Endothelial cell of umbilical vein (primary cell): Measurements from ENCODE around the gene SIRPG. TPM values are rescaled to one million over a fixed set of nuclear protein-coding genes. Genes with fewer than 3 reads are reported as not detected.

ENCODE experiments used
- BruUV-seq: library from RNA; stranded (reverse); fragments of 400-500 nt; replicated peaks from 2 replicates; lab custom pipeline; 2021; lab: Mats Ljungman, UMichigan
- CTCF ChIA-PET: fragments of 300-600, 350-600 bp; sonication (Branson Sonifier 250); formaldehyde crosslinking; loops from one replicate; lab custom pipeline; 2021; ENCODE audit warnings: antibody characterized with exemption, inconsistent platforms; lab: Charles Lee
- POLR2A ChIA-PET: fragments of 300-600, 350-600 bp; sonication (Branson Sonifier 250); formaldehyde crosslinking; loops from one replicate; lab custom pipeline; 2021; ENCODE audit warnings: antibody characterized with exemption, inconsistent platforms; lab: Charles Lee
- DNase-seq: peaks from one replicate; pipeline ENCODE4 v3.0.0-alpha.2; 2011; ENCODE audit warnings: low read depth, low spot score
- FAIRE-seq: peaks from 2 replicates; lab custom pipeline; 2011; peaks lifted over from hg19 to GRCh38; lab: Jason Lieb, UNC
- H2AFZ ChIP-seq: 2 replicates; pipeline ENCODE4 v1.6.0; 2012; ENCODE audit warnings: low read depth, low read length, control low read depth, inconsistent platforms
- H3K27ac ChIP-seq: 2 replicates; pipeline ENCODE4 v1.5.1; 2011; ENCODE audit warnings: low read depth, mild to moderate bottlenecking, control low read depth, low read length, moderate library complexity; ENCODE audit not compliant: insufficient read depth
- H3K27me3 ChIP-seq, 2 experiments: 2 replicates each; pipeline versions ENCODE4 v1.6.0 to v1.6.1; 2011; ENCODE audit warnings: low read length in 2 of 2, mixed read lengths in 1 of 2; ENCODE audit not compliant: control insufficient read depth in 2 of 2, insufficient read depth in 2 of 2
- H3K36me3 ChIP-seq, 2 experiments: 2 replicates in 1 of 2; 3 replicates in 1 of 2; pipeline ENCODE4 v1.5.1; 2011; ENCODE audit warnings: low read length in 2 of 2, mild to moderate bottlenecking in 1 of 2, moderate library complexity in 1 of 2; ENCODE audit not compliant: control insufficient read depth in 2 of 2, insufficient read depth in 2 of 2; ENCODE audit errors: extremely low read depth in 1 of 2
- H3K4me1 ChIP-seq: 3 replicates; pipeline ENCODE4 v1.5.1; 2011; ENCODE audit warnings: mild to moderate bottlenecking, low read length; ENCODE audit not compliant: control insufficient read depth, insufficient read depth; ENCODE audit errors: extremely low read depth
- H3K4me2 ChIP-seq: 2 replicates; pipeline ENCODE4 v1.6.1; 2011; ENCODE audit warnings: low read length, control low read depth, mixed read lengths; ENCODE audit not compliant: insufficient read depth
- H3K4me3 ChIP-seq, 3 experiments: fragments of 200-600 bp in 1 of 3; sonication (generic), shearing (Covaris generic) in 1 of 3; replicated peaks in 1 of 3; 2 replicates each; pipeline ENCODE4 v1.5.1; 2011 to 2016; ENCODE audit warnings: control low read depth in 3 of 3, low read length in 3 of 3, mild to moderate bottlenecking in 2 of 3, inconsistent platforms in 1 of 3, low read depth in 1 of 3, moderate library complexity in 1 of 3; ENCODE audit not compliant: insufficient read depth in 1 of 3
- H3K79me2 ChIP-seq: 2 replicates; pipeline ENCODE4 v1.6.0; 2012; ENCODE audit warnings: low read length, inconsistent platforms; ENCODE audit not compliant: control insufficient read depth, insufficient read depth
- H3K9ac ChIP-seq: replicated peaks from 2 replicates; pipeline ENCODE3; 2011; ENCODE audit warnings: low read length, control low read depth; ENCODE audit not compliant: insufficient read depth; ENCODE audit errors: extremely low read depth
- H3K9me1 ChIP-seq: replicated peaks from 3 replicates; pipeline ENCODE4 v1.6.0; 2011; ENCODE audit warnings: mild to moderate bottlenecking, low read length; ENCODE audit not compliant: control insufficient read depth, insufficient read depth; ENCODE audit errors: extremely low read depth
- H3K9me3 ChIP-seq: replicated peaks from 2 replicates; pipeline ENCODE4 v1.5.1; 2012; ENCODE audit warnings: low read length, inconsistent platforms; ENCODE audit not compliant: control insufficient read depth, insufficient read depth
- H4K20me1 ChIP-seq: replicated peaks from 2 replicates; pipeline ENCODE3; 2011; ENCODE audit warnings: mild to moderate bottlenecking, low read length; ENCODE audit not compliant: control insufficient read depth, insufficient read depth; ENCODE audit errors: extremely low read depth
- CTCF ChIP-seq, 2 donors: IDR thresholded peaks; 1 replicate in 1 of 2; 2 replicates in 1 of 2; pipeline ENCODE4 v1.5.1; 2011; ENCODE audit warnings: low read length in 2 of 2, mild to moderate bottlenecking in 2 of 2, moderate library complexity in 2 of 2, control low read depth in 1 of 2, inconsistent platforms in 1 of 2, low read depth in 1 of 2; ENCODE audit not compliant: insufficient read depth in 1 of 2; ENCODE audit errors: extremely low read depth in 1 of 2
- EZH2 ChIP-seq: IDR thresholded peaks from 2 replicates; pipeline ENCODE4 v1.6.1; 2012; ENCODE audit warnings: borderline replicate concordance, low read depth, mild to moderate bottlenecking, moderate library complexity, low read length, inconsistent platforms; ENCODE audit not compliant: severe bottlenecking
- FOS ChIP-seq: IDR thresholded peaks from 2 replicates; pipeline ENCODE4 v1.6.1; 2011; ENCODE audit warnings: mild to moderate bottlenecking, low read length, moderate library complexity, borderline replicate concordance; ENCODE audit not compliant: insufficient read depth
- GATA2 ChIP-seq: IDR thresholded peaks from 2 replicates; pipeline ENCODE4 v1.7.0; 2011; ENCODE audit warnings: low read depth, mild to moderate bottlenecking, moderate library complexity, mixed read lengths, low read length; ENCODE audit not compliant: insufficient read length, insufficient read depth
- JUN ChIP-seq: IDR thresholded peaks from 2 replicates; pipeline ENCODE4 v1.6.1; 2011; ENCODE audit warnings: borderline replicate concordance, low read depth; ENCODE audit not compliant: insufficient read length, insufficient read depth
- MYC ChIP-seq: IDR thresholded peaks from one replicate; pipeline ENCODE4 v1.6.1; 2011; ENCODE audit warnings: mild to moderate bottlenecking, low read depth, low read length
- POLR2A ChIP-seq: IDR thresholded peaks from 2 replicates; pipeline ENCODE4 v1.6.1; 2012; ENCODE audit warnings: low read depth, mild to moderate bottlenecking, control low read depth, low read length
- POLR2AphosphoS5 ChIP-seq: IDR thresholded peaks from 2 replicates; pipeline ENCODE4 v1.6.1; 2012; ENCODE audit warnings: low read depth, mild to moderate bottlenecking, control low read depth, low read length, moderate library complexity; ENCODE audit not compliant: insufficient read depth
- dilution Hi-C: fragments of 300-500 bp; cut with MboI; formaldehyde crosslinking; loops from one replicate; pipeline ENCODE4 v1.15.0; 2019; ENCODE audit warnings: low sequenced_read_pairs; ENCODE audit not compliant: extremely low pct_ligation_motif_present
- intact Hi-C: fragments of 100-400 bp; cut with micrococcal nuclease; formaldehyde crosslinking; loops from one replicate; pipeline ENCODE4 v1.10.0; 2022
- polyA plus RNA-seq, 4 experiments: library from polyadenylated mRNA; depleted of rRNA in 3 of 4; stranded (reverse) in 3 of 4; unstranded in 1 of 4; fragments of >200 nt; gene quantifications; 2 replicates each; pipeline versions ENCODE4 v1.2.1 to v1.2.3, GENCODE V29; 2011 to 2012; ENCODE audit warnings: missing spikeins in 1 of 4
- total RNA-seq: library from RNA; stranded (reverse); gene quantifications from 2 replicates; pipeline ENCODE4 v1.2.3, GENCODE V29; 2021
- TF ChIP-seq, protein P1 (sequence below): IDR thresholded peaks from 2 replicates; pipeline ENCODE4 v1.6.1; 2011; ENCODE audit not compliant: insufficient read depth, insufficient read length

SIRPG gene
- total and polyA plus RNA-seq, 2 donors (not counting 3 experiments of a cell fraction or from before 2014, with no cell fraction given) = not detected

- TF ChIP-seq FOS (no peak), CTCF (IDR thresholded peaks at IDR 0.05; ENCODE audit: extremely low read depth in 1 of 2, insufficient read depth in 1 of 2, low read depth in 1 of 2, low read length in 2 of 2) (no peak), POLR2AphosphoS5 (no peak), EZH2 (no peak), GATA2 (no peak), JUN (no peak), POLR2A (no peak), MYC (no peak)
- TF ChIP-seq, protein P1, sequence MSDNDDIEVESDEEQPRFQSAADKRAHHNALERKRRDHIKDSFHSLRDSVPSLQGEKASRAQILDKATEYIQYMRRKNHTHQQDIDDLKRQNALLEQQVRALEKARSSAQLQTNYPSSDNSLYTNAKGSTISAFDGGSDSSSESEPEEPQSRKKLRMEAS = no peak
- Histone ChIP-seq H3K27me3 (peaks cover 14 to 15% of the 10 kb centered on the region in 2 experiments), H3K4me2 (no peak overlapping the region), H3K9me1 (no peaks in the 10 kb centered on the region), H3K4me3 (no peak overlapping the region), H4K20me1 (no peaks in the 10 kb centered on the region), H3K9me3 (no peaks in the 10 kb centered on the region), H2AFZ (no peak overlapping the region), H3K36me3 (no peaks in the 10 kb centered on the region), H3K27ac (no peak overlapping the region), H3K79me2 (no peaks in the 10 kb centered on the region), H3K4me1 (no peaks in the 10 kb centered on the region), H3K9ac (no peak overlapping the region)
- ChIA-PET POLR2A (no interaction called here), CTCF (no interaction called here)
- no TSS peak for BruUV-seq
- intact Hi-C loops = no loop called here
- DNase-seq (no peak), FAIRE-seq (no peak)
- dilution Hi-C loops = no loop called here
These were observed 735 bp downstream of the SIRPG start for GRCh38 chr20:1656844-1657243.
